Hepatocyte (in vitro differentiated cells): ENCODE data around the gene RTTN. TPM values are rescaled to one million over a fixed set of nuclear protein-coding genes. Genes with fewer than 3 reads are reported as not detected.

Experiments used
- DNase-seq: peaks from one replicate; pipeline ENCODE4 v3.0.0-alpha.2; 2016; ENCODE audit warnings: low spot score
- H2AFZ ChIP-seq: fragments of 200-600 bp; sonication (generic); 2 replicates; pipeline ENCODE4 v1.6.0; 2016; ENCODE audit warnings: antibody characterized with exemption, mild to moderate bottlenecking
- H3K27ac ChIP-seq: fragments of 200-600 bp; sonication (generic); 2 replicates; pipeline ENCODE4 v1.5.1; 2016; ENCODE audit warnings: mild to moderate bottlenecking
- H3K27me3 ChIP-seq: fragments of 200-600 bp; sonication (generic); 2 replicates; pipeline ENCODE4 v1.6.1; 2016
- H3K36me3 ChIP-seq: fragments of 200-600 bp; sonication (generic); replicated peaks from 2 replicates; pipeline ENCODE4 v1.5.1; 2016; ENCODE audit warnings: low read depth; ENCODE audit not compliant: insufficient read depth
- H3K4me1 ChIP-seq: fragments of 200-600 bp; sonication (generic); 2 replicates; pipeline ENCODE4 v1.5.1; 2016; ENCODE audit warnings: mild to moderate bottlenecking, moderate library complexity; ENCODE audit not compliant: insufficient read depth
- H3K4me2 ChIP-seq: fragments of 200-600 bp; sonication (generic); 2 replicates; pipeline ENCODE4 v1.6.0; 2016
- H3K4me3 ChIP-seq: fragments of 200-600 bp; sonication (generic); 2 replicates; pipeline ENCODE4 v1.5.1; 2016; ENCODE audit warnings: mild to moderate bottlenecking
- H3K79me2 ChIP-seq: fragments of 200-600 bp; sonication (generic); 2 replicates; pipeline ENCODE4 v1.6.0; 2017; ENCODE audit warnings: mild to moderate bottlenecking
- H3K9me2 ChIP-seq: fragments of 200-600 bp; sonication (generic); replicated peaks from 2 replicates; pipeline ENCODE4 v1.6.0; 2017; ENCODE audit warnings: mild to moderate bottlenecking; ENCODE audit not compliant: insufficient read depth
- H3K9me3 ChIP-seq: fragments of 200-600 bp; sonication (generic); 2 replicates; pipeline ENCODE4 v1.5.1; 2016; ENCODE audit warnings: low read depth, mild to moderate bottlenecking
- H4K20me1 ChIP-seq: fragments of 200-600 bp; sonication (generic); 2 replicates; pipeline ENCODE4 v1.6.0; 2016; ENCODE audit warnings: mild to moderate bottlenecking; ENCODE audit not compliant: insufficient read depth, poor library complexity, severe bottlenecking
- CTCF ChIP-seq: fragments of 200-600 bp; sonication (generic); IDR thresholded peaks from 2 replicates; pipeline ENCODE4 v1.5.1; 2016; ENCODE audit warnings: antibody characterized with exemption, mild to moderate bottlenecking; ENCODE audit not compliant: poor library complexity
- EZH2 ChIP-seq: fragments of 200-600 bp; sonication (generic); IDR thresholded peaks from 2 replicates; pipeline ENCODE4 v1.6.1; 2016; ENCODE audit warnings: antibody characterized with exemption, mild to moderate bottlenecking, borderline replicate concordance
- EZH2phosphoT487 ChIP-seq: fragments of 200-600 bp; sonication (generic); IDR thresholded peaks from one replicate; pipeline ENCODE4 v1.6.1; 2018; ENCODE audit warnings: antibody characterized with exemption, mild to moderate bottlenecking, low read depth, moderate library complexity; ENCODE audit not compliant: unreplicated experiment, severe bottlenecking
- WGBS: methylation state at CpG from one replicate; pipeline ENCODE4 v1.1.6; 2016; ENCODE audit warnings: low lambda C conversion rate; ENCODE audit errors: missing lambda C conversion rate; 5-methylcytosine and 5-hydroxymethylcytosine counted together
- polyA plus RNA-seq: library from polyadenylated mRNA; unstranded; fragments of >200 nt; fragmentation: Nextera tagmentation; extraction: Ambion mirVana; gene quantifications from 2 replicates; pipeline ENCODE4 v1.2.1, GENCODE V29; 2016
- total RNA-seq: library from RNA; depleted of rRNA; stranded (reverse); fragments of >200 nt; gene quantifications from 2 replicates; pipeline ENCODE4 v1.2.3, GENCODE V29; 2014

The RTTN gene
- total and polyA plus RNA-seq, 2 experiments from 2014 or later = 2.5 to 14.0 TPM

DNA sequence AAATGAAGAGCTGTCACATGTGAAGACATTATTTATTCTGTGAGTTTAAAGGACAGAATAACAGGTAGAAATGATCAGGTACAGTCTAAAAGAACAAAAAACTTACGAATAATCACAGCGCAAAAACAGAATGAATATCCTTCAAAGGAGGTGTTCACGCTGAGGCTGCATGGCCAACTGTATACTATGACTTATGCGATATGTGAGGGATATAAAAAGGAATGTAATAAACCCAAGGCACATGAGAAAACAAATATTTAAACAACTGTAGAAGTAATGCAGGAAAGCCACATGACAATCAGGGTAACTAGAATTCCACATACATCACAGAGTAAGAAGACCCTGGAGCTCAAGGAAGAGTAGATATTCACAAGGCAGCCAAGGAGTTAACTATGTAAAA is 81.3 kb downstream of the RTTN start:
- H3K36me3 ChIP-seq = no peaks in the 10 kb centered on the region
- 95% methylated on average over 4 of the region's 4 CpGs for WGBS
- no peaks in the 10 kb centered on the region for H3K9me2 ChIP-seq
- TF ChIP-seq CTCF (no peak), EZH2phosphoT487 (no peak), EZH2 (no peak)
- no peaks in the 10 kb centered on the region for H4K20me1 ChIP-seq
- no peaks in the 10 kb centered on the region for H3K79me2 ChIP-seq
- no peaks in the 10 kb centered on the region for H3K4me1 ChIP-seq
- no peaks in the 10 kb centered on the region for H3K9me3 ChIP-seq
- no peak for DNase-seq
- no peaks in the 10 kb centered on the region for H3K27me3 ChIP-seq
- H2AFZ ChIP-seq = no peak overlapping the region
- H3K27ac ChIP-seq = no peak overlapping the region
- H3K4me3 ChIP-seq = no peak overlapping the region
- H3K4me2 ChIP-seq = no peak overlapping the region

- 93% methylated on average over 3 of the region's 3 CpGs for WGBS
- no peak overlapping the region for H3K4me3 ChIP-seq
- DNase-seq = no peak
- H3K27ac ChIP-seq = no peak overlapping the region
- no peaks in the 10 kb centered on the region for H3K4me1 ChIP-seq
- no peak for TF ChIP-seq CTCF
- no peak for TF ChIP-seq EZH2phosphoT487
- TF ChIP-seq EZH2 = no peak
- H3K9me3 ChIP-seq = no peaks in the 10 kb centered on the region
- no peaks in the 10 kb centered on the region for H3K36me3 ChIP-seq
- no peaks in the 10 kb centered on the region for H3K27me3 ChIP-seq
- no peak overlapping the region for H3K4me2 ChIP-seq
- no peak overlapping the region for H2AFZ ChIP-seq
- no peaks in the 10 kb centered on the region for H4K20me1 ChIP-seq
- no peaks in the 10 kb centered on the region for H3K9me2 ChIP-seq
- H3K79me2 ChIP-seq = no peaks in the 10 kb centered on the region
Observed at GRCh38 chr18:70121842-70122241, 83.6 kb downstream of the RTTN start.

GRCh38 chr18:70116949-70117348 is 88.5 kb downstream of the RTTN start:
- H3K27ac ChIP-seq = no peak overlapping the region
- H3K36me3 ChIP-seq = no peaks in the 10 kb centered on the region
- H3K4me3 ChIP-seq = no peak overlapping the region
- H3K79me2 ChIP-seq = no peaks in the 10 kb centered on the region
- no peaks in the 10 kb centered on the region for H4K20me1 ChIP-seq
- no peak overlapping the region for H3K4me2 ChIP-seq
- no peaks in the 10 kb centered on the region for H3K9me3 ChIP-seq
- H2AFZ ChIP-seq = no peak overlapping the region
- no peaks in the 10 kb centered on the region for H3K9me2 ChIP-seq
- WGBS = 93% methylated on average over 2 of the region's 2 CpGs
- H3K4me1 ChIP-seq = no peaks in the 10 kb centered on the region
- no peak for TF ChIP-seq EZH2
- TF ChIP-seq EZH2phosphoT487 = no peak
- no peak for TF ChIP-seq CTCF
- DNase-seq = no peak
- H3K27me3 ChIP-seq = no peaks in the 10 kb centered on the region

DNA sequence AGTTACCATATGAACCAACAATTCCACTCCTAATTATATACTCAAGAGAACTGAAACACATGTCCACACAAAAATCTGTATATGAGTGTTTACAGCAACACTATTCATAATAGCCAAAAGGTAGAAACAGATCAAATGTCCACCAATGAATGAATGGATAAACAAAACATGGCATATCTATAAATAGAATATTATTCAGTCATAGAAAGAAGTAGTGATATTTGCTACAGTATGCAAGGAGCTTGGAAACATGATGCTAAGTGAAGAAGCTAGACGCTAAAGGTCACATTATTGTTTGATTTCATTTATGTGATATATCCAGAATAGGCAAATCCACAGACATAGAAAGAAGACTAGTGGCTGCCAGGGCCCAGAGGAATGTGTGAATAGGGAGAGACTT is 92.0 kb downstream of the RTTN start:
- no peaks in the 10 kb centered on the region for H3K9me3 ChIP-seq
- no peaks in the 10 kb centered on the region for H4K20me1 ChIP-seq
- WGBS = 97% methylated on average over 1 of the region's 1 CpG
- H3K9me2 ChIP-seq = no peaks in the 10 kb centered on the region
- no peak for TF ChIP-seq EZH2
- no peak overlapping the region for H3K4me3 ChIP-seq
- no peak overlapping the region for H2AFZ ChIP-seq
- no peaks in the 10 kb centered on the region for H3K36me3 ChIP-seq
- H3K4me2 ChIP-seq = no peak overlapping the region
- DNase-seq = no peak
- H3K27me3 ChIP-seq = no peaks in the 10 kb centered on the region
- no peak overlapping the region for H3K27ac ChIP-seq
- no peaks in the 10 kb centered on the region for H3K4me1 ChIP-seq
- H3K79me2 ChIP-seq = no peaks in the 10 kb centered on the region
